Gastrocnemius medialis (tissue), 4 donors: ENCODE results near the gene RPS6KA2.

Experiments used
- CTCF ChIP-seq, 5 experiments: fragments of 450-650 bp in 3 of 5; fragments of 200-600 bp in 2 of 5; sonication (generic) in 2 of 5; IDR thresholded peaks in 4 of 5; conservative IDR thresholded peaks in 1 of 5; 1 replicate in 4 of 5; 2 replicates in 1 of 5; pipeline ENCODE4 v1.5.1; 2016 to 2019; ENCODE audit warnings: antibody characterized with exemption in 5 of 5, mild to moderate bottlenecking in 3 of 5, moderate library complexity in 3 of 5
- POLR2A ChIP-seq, 2 donors: fragments of 450-650 bp; IDR thresholded peaks; one replicate each; pipeline ENCODE4 v1.6.1; 2017; ENCODE audit warnings: antibody characterized with exemption in 2 of 2, mild to moderate bottlenecking in 2 of 2, moderate library complexity in 2 of 2

- TF ChIP-seq CTCF (IDR thresholded peaks at IDR 0.05 in 4 of 5, conservative IDR thresholded peaks at IDR 0.05 in 1 of 5) (no peak), POLR2A (IDR thresholded peaks at IDR 0.05) (no peak)
Observed at GRCh38 chr6:166559662-166560061, 67.4 kb downstream of the RPS6KA2 start.
